A549 treated with DMSO at 1 μM for 4 hours (cell line): ENCODE measurements around the gene GABRA4. TPM values are rescaled to one million over a fixed set of nuclear protein-coding genes. Genes with fewer than 3 reads are reported as not detected.

Source experiments
- total RNA-seq: library from RNA; stranded (reverse); fragments of 200-300 nt; extraction: Qiagen RNA extraction; gene quantifications from 5 replicates; pipeline ENCODE4 v1.2.3, GENCODE V29; 2022; ENCODE audit warnings: low read depth

The GABRA4 gene
- not detected in 5 replicates for total RNA-seq

GRCh38 chr4:46993075-46994006, at the start of gene GABRA4:
Gene GABRA4, minus strand, starts transcription at chr4:46993581. Its CDS starts 157 bp downstream, at chr4:46993424.

GRCh38 chr4:47031011-47031678, 37.8 kb upstream of the GABRA4 start, which contains the start of gene GABRB1:
Gene GABRB1, plus strand, starts transcription at chr4:47031567.

GRCh38 chr4:46909078-46909477, 84.3 kb downstream of the GABRA4 start, which contains the start of gene COX7B2:
Gene COX7B2, minus strand, starts transcription at chr4:46909245. Its CDS starts 174,053 bp downstream, at chr4:46735192.

Other genes starting within 250 kb of the GABRA4 start
- gene COX7B2, start 84.3 kb downstream of the GABRA4 start, total RNA-seq: not detected in 5 replicates
- not detected in 5 replicates for gene GABRB1, start 38.0 kb upstream of the GABRA4 start, total RNA-seq